H54 (cell line): Measurements from ENCODE around the gene PRICKLE3.
"Not testable (repeated sequence)": the region's sequence is repeated elsewhere in the genome, so short reads cannot be mapped to it uniquely, and the experiment has no call there.

Experiments used
- DNase-seq: peaks from one replicate; pipeline ENCODE4 v3.0.0; 2011; ENCODE audit warnings: low spot score, mixed read lengths; ENCODE audit not compliant: insufficient read length
- FAIRE-seq: peaks from 3 replicates; lab custom pipeline; 2011; peaks lifted over from hg19 to GRCh38; lab: Jason Lieb, UNC
- POLR2A ChIP-seq: IDR thresholded peaks from 2 replicates; pipeline ENCODE4 v1.6.1; 2011; ENCODE audit warnings: low read depth, mild to moderate bottlenecking, low read length

PRICKLE3 gene

GRCh38 chrX:49166914-49167739, 19.0 kb downstream of the PRICKLE3 start:
- FAIRE-seq, result no peak
- DNase-seq, result peak; percentile 42
- TF ChIP-seq POLR2A, result no peak

- TF ChIP-seq POLR2A, result no peak
- no peak for FAIRE-seq
- DNase-seq, result no peak
Observed at GRCh38 chrX:49165901-49166881, 20.0 kb downstream of the PRICKLE3 start.

GRCh38 chrX:49164589-49165360, 21.4 kb downstream of the PRICKLE3 start:
- no peak for TF ChIP-seq POLR2A
- FAIRE-seq, result no peak
- no peak for DNase-seq

- DNase-seq, result peak; percentile 38
- peak; percentile 44 for TF ChIP-seq POLR2A
- no peak for FAIRE-seq
Observed at GRCh38 chrX:49163555-49164419, 22.4 kb downstream of the PRICKLE3 start.

GRCh38 chrX:49162620-49163019, 23.6 kb downstream of the PRICKLE3 start, which contains the start of gene MAGIX:
Gene MAGIX (plus strand): TSS chrX:49162758. CDS start chrX:49162890, 132 bp downstream.
- FAIRE-seq (no peak), DNase-seq (no peak)
- TF ChIP-seq POLR2A, result no peak

- TF ChIP-seq POLR2A, result no peak
- DNase-seq, result no peak
- no peak for FAIRE-seq
Observed at GRCh38 chrX:49161632-49162031, 24.5 kb downstream of the PRICKLE3 start.

GRCh38 chrX:49160908-49161307, 25.3 kb downstream of the PRICKLE3 start:
- no peak for TF ChIP-seq POLR2A
- no peak for DNase-seq
- FAIRE-seq, result no peak

GRCh38 chrX:49157194-49157593, 29.0 kb downstream of the PRICKLE3 start:
- no peak for TF ChIP-seq POLR2A
- FAIRE-seq (no peak), DNase-seq (no peak)

GRCh38 chrX:49155900-49156837, 30.0 kb downstream of the PRICKLE3 start:
- DNase-seq, result no peak
- TF ChIP-seq POLR2A, result no peak; the same call in none of the 2 replicates
- FAIRE-seq, result no peak

- no peak for FAIRE-seq
- TF ChIP-seq POLR2A, result no peak
- DNase-seq, result no peak
Observed at GRCh38 chrX:49155243-49155899, 30.8 kb downstream of the PRICKLE3 start.

- TF ChIP-seq POLR2A, result no peak
- DNase-seq (no peak), FAIRE-seq (no peak)
Observed at GRCh38 chrX:49153467-49153866, 32.7 kb downstream of the PRICKLE3 start.

GRCh38 chrX:49149291-49149690, 36.9 kb downstream of the PRICKLE3 start:
- not testable (repeated sequence) for FAIRE-seq

GRCh38 chrX:49148390-49149100, 37.6 kb downstream of the PRICKLE3 start:
- not testable (repeated sequence) for FAIRE-seq, DNase-seq

More at GRCh38 chrX:49149291-49149690, 36.9 kb downstream of the PRICKLE3 start:
- not testable (repeated sequence) for DNase-seq
